ENCODE results near the gene HAUS3.

HAUS3 gene

DNA sequence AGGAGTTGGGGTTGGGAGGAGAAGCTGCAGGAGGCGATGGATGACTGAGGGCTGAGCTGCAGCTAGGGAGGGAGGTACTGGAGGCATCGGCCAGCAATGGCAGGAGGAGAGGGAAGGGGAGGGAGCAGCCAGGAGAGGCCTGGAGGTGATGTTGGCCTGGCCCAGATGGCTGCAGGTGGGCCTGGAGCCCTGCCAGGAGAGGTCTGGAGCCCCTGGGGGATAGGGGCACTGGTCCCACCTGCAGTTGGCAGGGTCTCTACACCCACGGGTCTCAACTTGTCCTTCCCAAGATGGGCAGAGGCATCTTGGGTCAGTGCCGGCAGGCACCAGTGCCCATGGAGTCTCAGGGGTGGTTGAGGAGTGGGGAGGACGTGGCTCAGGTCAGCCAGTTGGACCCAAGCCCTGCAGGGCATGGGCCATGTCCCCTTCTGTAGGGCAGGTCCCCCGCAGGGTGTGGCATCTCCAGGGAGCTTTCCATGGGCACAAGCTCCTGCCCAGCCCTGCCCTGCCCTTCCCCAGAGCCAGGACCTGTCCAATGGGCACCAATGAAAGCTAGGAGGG lies 22.6 kb upstream of the HAUS3 start:
- DNase-seq, result no peak

DNA sequence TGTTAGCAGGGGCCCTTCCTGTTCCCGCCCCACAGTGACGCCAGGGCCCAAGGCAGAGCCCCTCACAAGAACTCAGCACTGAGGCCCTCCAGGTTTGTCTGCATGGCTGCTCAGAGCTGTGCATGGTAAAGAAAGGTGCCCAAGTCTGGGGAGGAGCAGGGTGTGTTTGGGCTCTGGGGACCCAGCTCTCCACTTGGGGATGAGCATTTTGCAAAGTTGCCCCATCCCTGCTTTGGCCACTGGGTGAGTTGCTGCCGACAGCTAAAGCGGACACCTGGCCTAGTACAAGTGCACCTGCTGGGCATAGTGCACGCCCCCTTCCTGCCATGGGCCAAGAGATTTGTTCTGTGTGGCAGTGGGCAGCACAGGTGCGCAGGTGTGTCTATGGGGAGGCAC lies 22.0 kb upstream of the HAUS3 start:
- peak in 1 of 58 donors; percentile 25 for DNase-seq

DNA sequence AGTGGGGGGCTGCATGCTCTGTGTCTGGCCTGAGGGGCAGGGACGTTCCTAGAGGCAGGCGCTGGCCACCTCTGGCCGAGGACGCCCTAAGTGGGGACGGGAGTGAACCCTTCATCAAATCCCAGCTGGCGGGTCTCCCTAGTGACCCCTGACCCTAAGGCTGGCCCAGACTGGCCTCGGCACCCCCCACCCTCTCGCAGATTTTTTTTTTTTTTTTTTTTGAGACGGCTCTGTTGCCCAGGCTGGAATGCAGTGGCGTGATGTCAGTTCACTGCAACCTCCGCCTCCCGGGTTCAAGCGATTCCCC lies 21.0 kb upstream of the HAUS3 start:
- no peak for DNase-seq

DNA sequence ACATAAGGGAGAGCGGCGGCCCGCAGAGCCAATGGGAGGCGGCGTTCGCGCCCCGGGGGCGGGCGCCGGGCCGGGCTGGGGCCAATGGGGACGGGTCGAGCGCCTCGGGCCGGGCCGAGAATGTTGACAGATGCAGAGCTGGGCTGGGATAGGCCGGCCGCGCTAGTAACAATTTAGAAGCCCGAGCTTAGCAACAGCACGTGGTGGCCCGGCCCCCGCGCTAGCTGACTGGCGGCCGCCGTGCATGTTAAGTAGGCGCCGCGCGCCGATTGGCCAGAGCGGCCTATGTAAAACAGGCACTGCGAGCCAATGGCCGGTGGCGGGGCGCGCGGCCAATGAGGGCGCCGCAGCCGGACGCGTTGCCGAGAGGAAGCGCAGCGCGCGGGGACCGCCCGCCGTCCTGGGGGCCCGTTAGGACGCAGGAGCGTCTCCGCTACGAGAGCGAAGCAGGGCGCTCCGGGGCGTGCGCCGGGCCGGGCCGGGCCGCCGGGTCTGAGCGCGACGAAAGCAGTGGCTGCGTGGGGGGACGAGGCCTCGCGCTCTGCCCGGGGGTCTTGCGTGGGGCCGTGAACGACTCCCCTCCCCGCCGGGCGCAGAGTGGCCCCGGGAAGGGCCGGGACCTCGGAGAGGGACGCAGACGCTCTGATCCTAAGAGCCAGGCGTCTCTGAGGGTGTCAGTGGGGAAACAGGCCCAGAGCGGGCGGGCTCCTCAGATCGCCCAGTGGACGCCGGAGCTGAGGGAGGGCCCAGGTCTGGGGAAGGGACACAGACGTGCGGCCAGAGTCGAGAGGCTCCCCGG lies 20.4 kb upstream of the HAUS3 start:
- DNase-seq, result peak; percentile 80 to 100 (median 99)

DNA sequence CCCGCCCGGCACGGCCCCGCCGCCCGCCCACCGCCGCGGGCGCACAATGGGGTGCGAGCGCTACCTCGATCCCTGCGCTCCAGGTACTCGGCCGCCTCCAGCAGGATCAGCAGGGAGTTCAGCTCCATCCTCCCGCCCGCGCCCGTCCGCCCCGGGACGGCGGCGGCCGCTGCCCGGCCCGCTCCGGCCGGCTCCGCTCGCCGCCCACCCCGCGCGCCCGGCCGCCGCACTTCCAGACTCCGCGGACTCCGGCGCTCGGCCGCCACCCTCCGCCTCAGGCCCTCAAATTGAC lies 19.9 kb upstream of the HAUS3 start, which contains the start of gene MXD4:
TSS of gene MXD4 (minus strand) at position 257 of the 292 bp plus-strand sequence. CDS start at position 128, 129 bp downstream.
- DNase-seq, result no peak

DNA sequence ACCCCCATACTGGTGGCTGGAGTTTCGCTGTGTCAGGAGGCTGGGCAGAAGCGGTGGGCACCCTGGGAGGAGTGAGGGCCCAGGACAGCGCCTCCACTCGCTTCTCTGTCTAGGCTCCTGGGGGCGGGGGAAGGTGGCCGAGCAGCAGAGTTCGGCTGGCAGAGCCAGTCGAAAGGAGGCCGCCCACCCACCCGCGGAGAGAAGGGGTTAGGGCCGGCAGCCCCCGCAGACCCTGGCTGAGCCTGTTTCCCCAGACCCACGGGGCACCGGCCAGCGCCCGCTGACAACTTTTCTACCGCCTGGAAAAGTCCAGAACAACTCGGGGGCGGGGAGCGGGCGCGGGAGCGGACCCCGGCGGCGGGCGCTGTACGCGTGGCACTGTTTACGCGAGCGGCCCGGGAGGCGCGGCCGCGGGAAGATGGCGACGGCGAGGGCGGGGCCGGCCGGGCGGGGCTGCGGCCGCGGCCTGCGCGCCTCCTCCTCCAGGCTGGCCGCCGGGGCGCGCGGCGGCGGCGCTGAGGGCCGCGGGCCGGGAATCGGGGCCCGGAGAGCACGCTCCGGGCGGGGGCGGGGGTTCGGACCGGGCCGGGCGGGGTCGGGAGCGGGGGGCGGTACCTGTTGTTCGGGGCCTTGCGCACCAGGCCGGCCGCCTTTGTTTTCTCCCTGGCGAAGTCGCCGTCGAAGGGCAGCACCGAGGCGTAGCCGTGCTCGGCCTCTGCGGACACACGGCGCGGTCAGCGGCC lies 19.4 kb upstream of the HAUS3 start:
- peak in 5 of 58 donors; percentile 29 to 51 (median 44) for DNase-seq

DNA sequence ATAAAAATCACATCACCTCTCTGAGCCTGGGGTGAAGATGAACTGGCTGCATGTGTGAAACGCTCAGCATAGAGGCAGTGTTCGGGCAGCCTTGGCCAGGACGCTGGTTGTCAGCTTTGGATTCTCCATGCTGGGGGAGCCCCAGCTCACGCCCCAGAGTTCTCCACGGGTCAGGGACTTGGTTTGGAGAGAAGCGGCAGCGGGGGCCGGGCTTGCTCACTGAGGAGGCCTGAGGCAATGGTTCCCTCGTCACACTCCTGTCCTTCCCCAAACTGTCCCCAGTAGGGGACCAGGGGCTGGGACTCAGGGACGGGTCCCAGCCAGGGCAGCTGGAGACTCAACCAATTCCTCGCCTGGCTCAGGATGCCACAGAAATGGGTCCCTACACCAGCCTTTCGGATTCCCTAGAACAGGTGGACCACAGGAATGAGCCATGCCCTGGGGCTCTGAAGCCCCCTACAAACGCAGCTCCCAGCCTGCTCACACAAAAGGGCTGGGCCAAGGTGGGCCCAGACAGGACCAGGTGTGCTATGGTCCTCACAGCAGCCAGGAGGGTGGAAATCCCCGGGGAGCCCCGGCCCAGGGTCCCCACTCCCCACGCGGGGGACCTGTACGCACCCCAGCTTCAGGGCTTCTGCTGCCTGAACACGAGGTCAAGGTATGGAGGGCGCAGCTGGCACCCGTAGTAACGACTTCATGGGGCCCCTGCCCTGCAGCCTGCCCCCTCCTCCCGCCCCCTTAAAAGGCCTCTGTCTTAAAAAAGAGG lies 18.6 kb upstream of the HAUS3 start:
- no peak for DNase-seq

DNA sequence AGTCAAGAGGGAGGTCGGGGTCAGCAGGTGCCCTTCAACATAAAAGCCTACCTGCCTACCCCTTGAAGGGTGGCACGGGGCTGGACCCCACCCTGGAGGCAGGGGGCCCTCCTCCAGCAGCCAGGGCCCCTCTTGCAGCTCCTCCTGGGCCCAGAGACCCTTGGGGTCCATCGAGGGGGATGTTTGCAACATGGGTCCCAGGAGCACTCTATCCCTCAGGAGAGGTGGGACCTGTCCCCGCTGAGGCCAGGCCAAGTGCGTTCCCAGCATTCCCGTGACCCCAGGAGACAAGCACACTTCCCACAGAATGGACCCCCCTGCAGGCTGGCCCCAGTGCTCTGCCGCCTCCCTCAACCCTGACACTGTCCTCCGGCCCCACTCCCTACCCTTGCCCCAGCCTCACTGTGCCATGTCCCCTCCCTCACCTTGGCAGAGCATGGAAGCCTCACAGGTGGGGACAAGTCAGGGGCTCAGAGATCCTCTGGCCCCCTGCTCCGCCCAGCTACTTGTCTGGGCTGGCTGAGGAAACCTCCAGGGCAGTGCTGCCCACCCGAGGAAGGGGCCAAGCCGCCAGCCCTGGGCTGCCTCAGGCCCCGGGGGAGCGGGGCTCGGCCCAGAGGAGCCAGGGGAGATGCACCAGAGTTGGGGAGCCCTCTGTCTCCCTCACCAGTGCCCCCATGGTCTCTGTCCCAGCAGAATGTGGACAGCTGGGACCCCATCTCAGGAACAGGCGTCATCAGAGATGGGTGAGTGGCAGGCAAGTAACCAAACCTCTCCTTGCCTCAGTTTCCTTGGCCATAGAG lies 17.8 kb upstream of the HAUS3 start:
- no peak for DNase-seq

DNA sequence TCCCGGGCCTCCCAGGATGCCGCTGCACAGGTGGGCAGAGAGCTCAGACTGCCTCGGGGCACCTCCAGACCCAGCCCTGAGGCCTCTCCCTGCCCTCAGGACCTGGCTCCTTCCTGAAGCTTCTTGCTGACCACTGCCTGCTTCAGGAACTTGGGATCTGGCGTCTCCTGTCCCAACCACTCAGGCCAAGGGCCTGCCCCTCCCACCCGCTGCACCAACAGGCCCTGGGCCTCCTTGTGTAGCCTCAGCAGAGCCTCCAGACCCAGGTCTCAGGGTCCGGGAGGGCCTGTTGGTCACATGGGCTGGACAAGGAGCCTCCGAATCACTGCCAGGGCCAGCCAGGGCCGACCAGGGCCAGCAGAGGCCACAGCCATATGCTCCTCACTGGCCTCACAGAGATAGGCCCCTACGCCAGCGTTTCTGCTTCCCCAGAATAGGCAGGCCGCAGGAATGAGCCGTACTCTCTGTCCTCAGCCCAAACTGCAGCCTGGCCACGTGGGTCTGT lies 17.2 kb upstream of the HAUS3 start:
- DNase-seq, result no peak

DNA sequence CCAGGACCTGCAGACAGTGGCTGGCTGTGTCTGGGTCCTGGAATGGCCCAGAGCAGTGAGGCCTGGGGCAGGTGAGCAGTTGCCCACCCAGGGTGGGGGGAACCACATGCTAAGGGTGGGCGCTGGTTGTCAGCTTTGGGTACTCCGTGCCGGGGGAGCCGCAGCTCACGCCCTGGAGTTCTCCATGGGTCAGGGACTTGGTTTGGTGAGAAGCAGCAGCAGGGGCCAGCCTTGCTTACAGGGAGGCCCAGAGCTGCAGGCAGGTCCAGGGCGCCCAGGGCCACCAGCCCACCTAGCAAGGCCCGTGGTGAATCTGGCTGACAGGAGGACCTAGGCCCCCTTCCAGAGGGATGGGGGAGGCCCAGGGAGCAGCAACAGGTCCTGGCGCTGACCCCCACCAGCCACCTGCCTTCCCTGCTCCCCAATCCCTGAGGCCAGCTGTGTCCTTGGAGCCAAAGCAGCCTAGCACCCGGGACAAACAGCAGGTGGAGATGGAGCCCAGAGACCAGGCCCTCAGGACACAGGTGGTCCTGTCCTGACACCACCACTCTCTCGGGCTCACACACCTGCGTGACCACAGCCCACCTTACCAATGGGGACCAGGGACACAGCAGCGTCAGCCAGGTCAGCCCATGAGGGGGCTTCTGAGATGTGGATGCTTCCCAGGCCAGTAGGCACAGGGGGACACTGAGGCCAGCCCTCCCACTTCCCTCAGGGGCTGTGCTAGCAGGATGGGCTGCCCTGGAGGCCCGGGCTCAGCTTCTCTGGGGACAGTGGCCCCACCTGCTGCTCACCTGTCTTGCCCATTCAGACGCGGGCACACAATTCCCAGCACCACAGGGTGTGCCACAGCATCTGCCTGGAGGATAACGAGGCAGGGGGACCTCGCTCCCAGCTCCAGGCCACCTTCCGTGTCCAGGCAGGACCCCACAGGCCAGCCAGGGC lies 16.4 kb upstream of the HAUS3 start:
- no peak for DNase-seq

DNA sequence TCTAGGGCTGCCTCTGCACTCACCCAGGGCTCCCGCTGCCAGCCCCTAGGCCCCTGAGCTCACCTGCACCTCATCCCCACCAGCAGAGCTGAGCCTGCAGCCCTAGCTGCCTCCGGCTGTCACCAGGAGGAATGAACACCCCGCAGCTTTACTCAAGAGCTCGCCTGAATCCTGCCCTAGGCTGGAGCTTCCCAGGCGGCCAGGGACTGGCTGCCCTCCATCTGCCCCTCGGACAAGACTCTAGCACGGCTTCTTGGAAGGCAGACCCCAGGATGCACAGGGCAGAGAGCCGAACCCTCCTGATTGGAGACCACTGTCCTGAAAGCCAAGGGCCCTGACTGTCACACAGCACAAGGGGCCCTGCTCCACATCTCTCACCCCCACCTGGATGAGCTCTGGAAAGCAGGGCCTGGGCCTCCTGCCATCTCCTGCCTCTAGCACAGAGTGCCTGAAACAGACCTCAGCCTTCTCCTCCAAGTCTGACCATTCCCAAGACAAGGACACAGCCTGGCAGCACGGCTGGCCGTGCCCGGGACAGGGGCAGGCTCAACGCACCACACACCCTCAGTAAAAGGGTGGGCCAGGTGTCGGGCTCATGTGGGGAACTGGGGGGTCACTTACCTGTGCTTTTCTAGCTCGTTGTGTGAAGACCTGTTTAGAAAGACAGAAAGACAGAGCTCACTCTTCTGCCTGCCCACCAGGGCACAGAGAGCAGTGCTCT lies 15.6 kb upstream of the HAUS3 start:
- no peak for DNase-seq

DNA sequence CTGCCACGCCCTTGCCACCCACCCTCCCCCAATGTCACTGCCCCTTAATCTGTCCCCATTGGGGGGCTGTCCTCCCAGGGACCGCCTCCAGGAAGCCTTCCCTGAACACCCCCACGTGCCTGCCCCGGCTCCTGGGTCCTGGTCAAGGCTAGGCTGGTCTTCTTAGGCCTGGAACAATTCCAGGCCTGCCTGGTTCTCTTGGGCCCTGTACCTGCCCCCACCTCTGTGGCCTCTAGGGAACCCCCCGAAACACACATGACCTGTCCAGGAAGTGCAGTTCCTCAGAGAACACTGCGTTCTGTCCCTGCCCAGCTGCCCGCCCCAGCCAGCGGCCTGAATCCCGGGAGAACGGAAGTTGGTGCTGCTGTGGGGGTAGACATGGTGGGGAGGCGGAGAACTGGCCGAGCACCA lies 14.9 kb upstream of the HAUS3 start:
- DNase-seq, result peak in 1 of 58 donors; percentile 38

DNA sequence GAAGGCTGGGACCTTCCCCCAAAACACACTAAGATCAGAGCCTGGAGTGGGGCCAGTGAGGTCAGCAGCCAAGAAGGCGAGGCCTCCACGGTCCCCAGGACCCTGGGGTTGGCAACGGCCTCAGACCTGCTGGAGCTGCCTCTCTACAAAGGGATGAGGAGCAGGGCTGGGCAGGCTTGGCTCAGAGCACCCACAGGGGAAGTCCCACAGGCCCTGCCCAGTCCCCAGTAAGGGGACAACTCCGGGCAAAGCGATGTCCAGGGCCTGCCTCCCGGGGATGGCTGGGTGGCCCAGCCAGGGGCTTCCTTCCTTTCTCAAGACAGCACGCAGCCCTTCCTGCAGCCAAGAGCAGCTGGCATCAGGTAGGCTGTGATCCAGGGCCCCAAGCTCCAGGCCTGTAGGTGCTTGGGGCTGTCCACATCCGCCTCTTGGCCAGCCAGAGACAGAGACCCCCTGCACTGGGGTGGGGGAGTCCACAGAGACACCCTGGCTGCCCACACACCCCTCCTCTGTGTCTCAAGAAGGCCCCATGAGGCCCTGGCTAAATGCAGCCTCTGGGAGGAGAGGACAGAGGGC lies 14.3 kb upstream of the HAUS3 start:
- no peak for DNase-seq

DNA sequence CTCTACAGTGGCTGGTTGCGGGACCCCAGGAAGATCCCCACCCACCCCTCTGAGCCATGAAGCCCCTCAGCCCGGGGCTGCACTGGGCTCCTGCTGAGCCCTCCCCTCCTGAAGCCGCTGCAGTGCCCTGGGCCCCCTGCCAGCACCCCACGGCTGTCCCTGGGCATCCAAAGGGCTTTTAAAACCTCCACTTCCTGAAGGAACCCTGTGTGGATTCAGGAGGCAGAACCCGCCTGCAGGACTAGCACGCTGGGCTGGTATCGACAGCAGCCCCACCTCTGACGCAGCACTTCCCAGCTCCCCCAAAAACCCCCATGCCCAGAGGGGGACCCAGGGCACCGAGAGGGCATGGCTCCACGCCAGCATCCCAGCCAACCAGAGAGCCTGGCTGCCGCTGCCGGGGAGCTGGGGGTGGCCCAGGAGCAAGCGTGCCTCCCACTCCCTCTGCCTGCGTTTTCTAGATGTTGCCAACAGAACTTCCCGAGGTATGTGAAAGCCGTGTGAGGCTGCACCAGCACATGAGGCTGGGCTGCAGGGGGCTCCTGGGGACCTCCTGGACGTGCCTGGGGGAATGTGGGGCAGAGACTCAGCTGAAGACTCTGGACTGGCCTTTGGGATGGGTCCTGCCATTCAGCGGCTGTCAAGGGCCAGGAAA lies 13.7 kb upstream of the HAUS3 start:
- peak in 15 of 58 donors; percentile 22 to 62 (median 42) for DNase-seq

DNA sequence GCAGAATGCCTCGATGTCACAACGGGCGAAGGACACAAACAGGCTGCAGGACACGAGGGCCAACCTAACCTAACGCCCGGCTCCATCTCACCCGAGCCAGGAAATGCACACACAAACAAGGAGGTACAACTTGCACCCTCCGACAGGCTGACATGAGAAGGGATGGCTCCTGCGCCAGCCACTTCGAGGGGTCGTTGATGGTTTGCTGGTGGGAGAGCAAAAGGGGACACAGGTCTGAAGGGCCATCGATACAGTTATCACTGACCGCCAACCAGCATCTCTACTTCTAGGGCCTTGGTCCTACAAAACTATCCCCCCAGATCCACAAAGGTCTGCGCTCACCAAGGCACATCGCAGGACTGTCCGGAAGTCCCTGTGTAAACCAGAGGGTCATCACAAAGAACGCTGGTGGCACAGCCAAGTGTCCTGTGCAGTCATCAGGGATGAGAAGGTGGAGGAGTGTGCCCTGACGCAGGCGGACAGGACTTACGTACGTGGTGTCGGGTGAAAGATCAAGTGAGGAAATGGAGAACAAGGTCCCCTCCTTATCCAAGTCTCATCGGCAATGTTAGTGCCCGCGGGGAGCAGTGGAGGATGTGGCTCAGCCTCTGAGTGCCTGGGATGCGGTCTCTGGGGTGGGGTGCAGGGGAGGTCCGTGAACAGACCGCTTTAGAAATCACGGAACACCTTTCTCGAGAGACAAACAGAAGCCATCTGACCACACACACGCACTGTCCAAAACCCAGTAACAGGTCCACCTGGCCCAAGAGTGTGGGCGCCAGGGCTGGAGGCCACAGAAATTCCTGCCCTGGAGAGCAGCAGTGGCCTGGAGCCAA lies 13.0 kb upstream of the HAUS3 start:
- DNase-seq, result no peak

DNA sequence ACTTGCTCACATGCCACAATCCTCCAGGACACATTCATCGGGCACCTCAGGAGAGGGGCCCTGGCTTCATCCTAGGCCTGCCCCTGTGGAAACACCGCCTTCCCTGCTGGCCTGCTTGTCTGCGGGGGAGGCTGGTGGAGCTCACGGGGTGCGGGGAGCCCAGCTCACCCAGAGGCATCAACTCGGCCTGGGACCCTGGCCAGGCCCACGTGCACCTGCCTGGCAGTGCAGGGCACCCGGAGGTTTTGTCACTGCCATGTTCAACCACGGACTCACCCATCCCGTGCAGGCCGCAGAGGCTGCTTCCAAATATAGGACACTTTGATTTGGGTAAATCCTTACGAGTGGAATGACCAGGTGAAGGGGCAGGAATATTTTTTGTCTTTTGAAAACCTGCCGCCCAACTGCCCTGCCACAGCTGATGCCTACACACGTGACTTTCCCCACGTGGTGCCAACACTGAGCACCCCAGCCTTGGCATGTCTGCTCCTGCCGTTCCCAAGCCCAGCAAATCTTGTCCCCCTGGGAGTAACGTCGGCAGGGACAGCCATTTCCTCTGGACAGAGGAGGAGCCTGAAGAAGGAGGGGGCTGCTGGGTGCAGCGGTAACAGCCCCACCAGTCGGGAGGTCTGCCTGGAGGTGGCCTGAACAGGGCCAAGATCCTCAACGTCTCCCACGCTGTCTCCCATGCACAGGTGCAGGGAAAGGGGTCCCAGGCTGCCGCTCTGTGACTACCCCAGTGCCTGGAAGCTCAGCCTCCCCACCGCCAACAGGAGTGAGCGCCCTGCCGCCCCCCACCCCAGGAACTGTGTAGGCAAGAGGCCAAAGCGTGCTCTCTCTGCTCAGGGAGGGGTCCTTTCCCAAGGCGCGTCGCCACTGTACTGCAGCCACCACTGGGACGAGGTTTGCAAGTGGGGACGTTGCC lies 11.5 kb upstream of the HAUS3 start:
- no peak for DNase-seq
